GM12878 (cell line): ENCODE data around the gene XIRP1. TPM values are rescaled to one million over a fixed set of nuclear protein-coding genes. Genes with fewer than 3 reads are reported as not detected.

Experiments used
- ATAC-seq: fragments of 200-7000 bp; cut with Tn5 transposase; 3 replicates; pipeline ENCODE4 v1.9.1; 2020; ENCODE audit warnings: mild to moderate bottlenecking, moderate library complexity
- BruUV-seq: library from RNA; stranded (reverse); fragments of 400-500 nt; replicated peaks from 2 replicates; lab custom pipeline; 2021; lab: Mats Ljungman, UMichigan
- CTCF ChIA-PET: fragments of 300-600 bp; sonication (Branson Sonifier 250); formaldehyde crosslinking; extraction: SDS; loops from one replicate; lab custom pipeline; 2021; ENCODE audit warnings: inconsistent platforms; lab: Yijun Ruan, JAX
- POLR2A ChIA-PET: fragments of 350-600 bp; formaldehyde crosslinking; extraction: SDS; loops from one replicate; lab custom pipeline; 2021; ENCODE audit warnings: inconsistent platforms; lab: Charles Lee
- RAD21 ChIA-PET: fragments of 300-600 bp; sonication (Branson Sonifier 250); formaldehyde crosslinking; loops from one replicate; lab custom pipeline; 2023; ENCODE audit warnings: antibody characterized with exemption; ENCODE audit not compliant: unreplicated experiment; lab: Charles Lee
- SMC1A ChIA-PET: fragments of 300-600 bp; sonication (Branson Sonifier 250); formaldehyde crosslinking; loops from one replicate; lab custom pipeline; 2023; ENCODE audit not compliant: unreplicated experiment, uncharacterized antibody; lab: Charles Lee
- DNase-seq: peaks from one replicate; pipeline ENCODE4 v3.0.0-alpha.2; 2011; ENCODE audit warnings: low read depth, low spot score
- FAIRE-seq: peaks from 3 replicates; lab custom pipeline; 2011; peaks lifted over from hg19 to GRCh38; lab: Jason Lieb, UNC
- H2AFZ ChIP-seq: 2 replicates; pipeline ENCODE4 v1.6.0; 2011; ENCODE audit warnings: low read depth, low read length, control low read depth; ENCODE audit not compliant: control insufficient read depth
- H3K27ac ChIP-seq: 2 replicates; pipeline ENCODE4 v1.5.1; 2011; ENCODE audit warnings: control low read depth; ENCODE audit not compliant: control insufficient read depth, insufficient read depth
- H3K27me3 ChIP-seq, 2 experiments: replicated peaks in 1 of 2; 2 replicates each; pipeline versions ENCODE4 v1.6.0 to v1.6.1; 2011; ENCODE audit warnings: low read length in 1 of 2; ENCODE audit not compliant: control insufficient read depth in 2 of 2, insufficient read depth in 2 of 2
- H3K36me3 ChIP-seq, 2 experiments: 2 replicates each; pipeline ENCODE4 v1.5.1; 2011; ENCODE audit warnings: low read length in 1 of 2; ENCODE audit not compliant: control insufficient read depth in 2 of 2, insufficient read depth in 2 of 2
- H3K4me1 ChIP-seq: 2 replicates; pipeline ENCODE4 v1.6.1; 2011; ENCODE audit warnings: mild to moderate bottlenecking, low read length, moderate library complexity, mixed read lengths; ENCODE audit not compliant: control insufficient read depth, insufficient read depth
- H3K4me2 ChIP-seq: 2 replicates; pipeline ENCODE4 v1.6.0; 2011; ENCODE audit warnings: control low read depth; ENCODE audit not compliant: control insufficient read depth, insufficient read depth
- H3K4me3 ChIP-seq: fragments of 200-600 bp; sonication (generic); 2 replicates; pipeline ENCODE4 v1.5.1; 2016
- H3K79me2 ChIP-seq: 2 replicates; pipeline ENCODE4 v1.6.0; 2011; ENCODE audit warnings: low read length; ENCODE audit not compliant: control insufficient read depth, insufficient read depth
- H3K9ac ChIP-seq: 2 replicates; pipeline ENCODE4 v1.8.0; 2011; ENCODE audit warnings: low read length, control low read depth, mixed read lengths; ENCODE audit not compliant: control insufficient read depth, insufficient read depth
- H3K9me3 ChIP-seq: replicated peaks from 3 replicates; pipeline ENCODE4 v1.5.1; 2011; ENCODE audit warnings: mild to moderate bottlenecking, low read length; ENCODE audit not compliant: control insufficient read depth, insufficient read depth
- H4K20me1 ChIP-seq: 2 replicates; pipeline ENCODE4 v1.6.0; 2011; ENCODE audit not compliant: control insufficient read depth, insufficient read depth
- POLR2AphosphoS2 ChIP-seq: IDR thresholded peaks from 2 replicates; pipeline ENCODE4 v1.6.1; 2011; ENCODE audit warnings: low read depth, mild to moderate bottlenecking, low read length, improper control_type of control experiment, moderate library complexity
- SKIL ChIP-seq: fragments of 450-650 bp; IDR thresholded peaks from 2 replicates; pipeline ENCODE4 v1.6.1; 2017; ENCODE audit warnings: mild to moderate bottlenecking, low read depth, inconsistent platforms; ENCODE audit not compliant: poor library complexity, severe bottlenecking
- WGBS: methylation state at CpG from one replicate; pipeline ENCODE4 v1.1.6; 2016; ENCODE audit warnings: low lambda C conversion rate; ENCODE audit not compliant: insufficient replicate concordance, insufficient coverage; ENCODE audit errors: missing lambda C conversion rate; 5-methylcytosine and 5-hydroxymethylcytosine counted together
- in situ Hi-C: fragments of 300-500 bp; cut with MboI; formaldehyde crosslinking; loops from 9 replicates; pipeline ENCODE4 v1.14.3; 2018; ENCODE audit warnings: mixed read lengths
- intact Hi-C: fragments of 100-400 bp; cut with micrococcal nuclease; formaldehyde crosslinking; loops from one replicate; pipeline ENCODE4 v1.14.2; 2022; ENCODE audit not compliant: unreplicated experiment
- polyA plus RNA-seq, 11 experiments: library from polyadenylated mRNA; depleted of rRNA in 4 of 11; unstranded in 6 of 11; stranded (reverse) in 5 of 11; fragments of >200 nt; fragmentation: Nextera tagmentation in 4 of 11; fragmentation: Illumina TruSeq in 1 of 11; extraction: Ambion mirVana in 4 of 11; extraction: Trizol in 1 of 11; gene quantifications; 1 replicate in 1 of 11; 2 replicates in 10 of 11; pipeline versions ENCODE4 v1.2.1 to v1.2.3, GENCODE V29; 2011 to 2016; ENCODE audit warnings: inconsistent platforms in 2 of 11, missing spikeins in 2 of 11, low read depth in 1 of 11
- total RNA-seq, 4 experiments: library from RNA; depleted of rRNA in 3 of 4; stranded (reverse); fragments of >200 nt in 3 of 4; fragmentation: Illumina TruSeq in 1 of 4; extraction: Trizol in 1 of 4; gene quantifications; 2 replicates each; pipeline versions ENCODE4 v1.2.1 to v1.2.3, GENCODE V29; 2013 to 2021

XIRP1 gene
- total and polyA plus RNA-seq, 10 of the 15 experiments (the other 5 are each of a cell fraction or from before 2014, with no cell fraction given) = 0.03 to 0.38 (median 0.08) TPM; not detected in 1

- WGBS = 86% methylated on average over 10 of the region's 10 CpGs
- in situ Hi-C loops = no loop called here
- Histone ChIP-seq H3K27me3 (no peaks in the 10 kb centered on the region), H3K79me2 (peaks cover 3% of the 10 kb centered on the region), H3K4me2 (no peak overlapping the region), H3K36me3 (peaks cover 9 to 15% of the 10 kb centered on the region in 2 experiments), H3K9ac (no peak overlapping the region), H3K9me3 (no peaks in the 10 kb centered on the region), H3K4me1 (no peaks in the 10 kb centered on the region; the same call in 1 of the 2 replicates), H2AFZ (no peak overlapping the region), H3K4me3 (no peak overlapping the region), H3K27ac (no peak overlapping the region), H4K20me1 (no peaks in the 10 kb centered on the region; the same call in 1 of the 2 replicates)
- CTCF ChIA-PET = interaction anchor here (0.6 to 0.7 kb wide), 3 partner anchors 11 to 399 kb away, joined by 3 to 5 read pairs (median 3); no protein-coding TSS in a partner anchor
- intact Hi-C loops = no loop called here
- no peak for ATAC-seq
- no peak for DNase-seq
- POLR2A ChIA-PET = interaction anchor here (0.6 kb wide), 1 partner anchor 9 kb away, joined by 3 read pairs; no protein-coding TSS in a partner anchor
- SMC1A ChIA-PET = interaction anchor here (0.6 to 1.2 kb wide), 2 partner anchors 12 to 13 kb away, joined by 3 read pairs; no protein-coding TSS in a partner anchor
- no TSS peak for BruUV-seq
- RAD21 ChIA-PET = interaction anchor here (0.9 kb wide), 1 partner anchor 150 kb away, joined by 4 read pairs; no protein-coding TSS in a partner anchor
- no peak for FAIRE-seq
- TF ChIP-seq POLR2AphosphoS2 (0 out of 2 replicates have a peak, but pooled peaks have one; percentile 61), SKIL (no peak)
Observed at GRCh38 chr3:39137991-39138803, 54.2 kb downstream of the XIRP1 start.
